DMS 273 (cell line): Measurements from ENCODE around the gene MMP8.

ENCODE experiments used
- DNase-seq: peaks from one replicate; lab custom pipeline; 2025; ENCODE audit not compliant: unreplicated experiment; lab: John Stamatoyannopoulos, UW

The MMP8 gene

GRCh38 chr11:102727890-102728289 is 3.1 kb upstream of the MMP8 start:
- DNase-seq: no peak

DNA sequence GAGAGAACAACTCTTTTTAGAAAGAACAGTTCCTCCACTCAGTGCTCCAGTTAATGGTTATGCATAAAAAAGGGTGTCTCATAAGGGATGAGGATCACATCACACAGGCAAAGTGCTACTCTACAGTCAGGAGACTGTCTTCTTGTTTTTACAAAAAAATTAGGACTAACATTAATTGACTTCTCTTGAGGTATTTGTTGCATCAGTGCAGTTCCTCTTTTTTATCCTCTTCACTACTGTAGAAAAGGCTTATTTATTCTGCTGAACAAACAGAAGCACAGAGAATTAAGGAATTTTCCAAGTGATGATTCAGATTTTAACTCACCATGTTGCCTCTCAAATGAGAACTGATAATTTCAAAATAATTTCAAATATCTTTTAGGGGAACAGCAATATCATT is 1.9 kb downstream of the MMP8 start:
- DNase-seq: no peak

GRCh38 chr11:102719620-102720277 is 5.0 kb downstream of the MMP8 start:
- DNase-seq: no peak

GRCh38 chr11:102717280-102717679 is 7.5 kb downstream of the MMP8 start:
- DNase-seq: no peak

DNA sequence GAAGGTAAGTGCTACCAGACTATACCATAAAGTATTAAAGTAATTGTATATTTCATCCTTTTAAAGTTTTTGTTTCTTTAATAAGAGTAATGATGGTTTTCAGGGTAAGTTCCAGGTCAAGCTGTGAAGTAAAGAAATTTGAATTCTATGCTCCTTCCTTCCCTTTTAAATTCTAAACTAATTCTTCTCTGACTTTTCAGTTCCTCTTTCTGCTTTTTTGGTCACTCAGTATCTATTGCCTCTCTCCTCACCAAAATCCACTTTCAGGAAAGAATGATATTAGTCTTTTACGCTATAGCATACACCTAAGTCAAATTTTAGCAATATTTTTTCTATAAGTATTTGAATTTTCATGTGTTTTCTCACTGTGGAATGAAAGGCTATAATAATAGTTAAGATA is 8.2 kb downstream of the MMP8 start:
- DNase-seq: no peak

DNA sequence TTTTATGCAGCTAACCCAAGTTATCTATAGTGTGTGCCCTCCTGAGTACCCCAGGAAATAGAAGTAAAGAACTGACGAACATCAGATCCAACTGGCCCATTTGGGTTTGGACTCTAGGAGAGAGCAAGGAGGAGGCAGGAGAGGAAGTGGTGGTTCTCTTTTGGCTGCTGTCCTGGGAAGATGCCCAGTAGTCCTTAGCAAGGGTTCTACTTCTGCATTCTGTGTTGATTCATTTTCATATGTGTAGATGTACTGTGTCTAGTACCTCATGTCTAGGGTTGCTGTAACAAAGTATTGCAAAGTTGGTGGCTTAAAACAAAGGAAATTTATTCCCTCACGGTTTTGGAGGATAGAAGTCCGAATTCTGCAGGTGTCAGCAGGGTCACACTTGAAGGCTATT is 12.6 kb downstream of the MMP8 start:
- no peak for DNase-seq

DNA sequence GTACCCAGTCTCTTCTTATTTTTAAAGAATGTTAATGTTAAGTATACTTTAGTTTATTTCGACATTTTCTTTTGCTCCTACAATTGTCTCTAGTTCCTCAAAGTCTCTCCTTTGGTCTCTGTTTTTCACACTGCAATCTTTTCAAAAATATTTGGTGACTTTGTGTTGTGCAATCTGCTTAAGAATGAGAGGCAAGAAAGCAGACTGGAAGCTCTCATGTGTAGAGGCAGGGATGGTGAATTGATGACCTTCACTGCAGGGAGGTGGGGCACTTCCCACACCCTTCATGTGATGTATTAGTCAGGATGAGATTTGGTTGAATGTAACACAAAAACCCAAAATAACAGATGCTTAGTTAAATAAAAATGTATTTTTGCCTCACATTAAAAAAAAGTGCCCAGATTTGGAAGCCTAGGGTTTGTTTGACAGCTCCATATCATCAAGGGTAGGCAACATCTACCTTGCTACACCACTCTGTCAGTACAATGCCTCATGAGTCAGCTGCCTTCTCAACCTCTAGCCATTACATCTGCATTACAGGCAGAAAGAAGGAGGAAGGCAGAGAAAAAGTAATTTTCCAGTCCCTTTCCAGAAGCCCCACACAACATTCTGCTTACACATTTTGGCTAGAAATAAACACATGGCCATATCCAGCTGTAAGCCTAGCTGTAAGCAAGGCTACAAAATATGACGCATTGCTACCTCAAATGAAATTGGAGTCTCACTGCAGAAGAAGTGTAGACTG is 15.4 kb downstream of the MMP8 start:
- DNase-seq: no peak

- no peak for DNase-seq
Observed at GRCh38 chr11:102708654-102709053, 16.1 kb downstream of the MMP8 start.

DNA sequence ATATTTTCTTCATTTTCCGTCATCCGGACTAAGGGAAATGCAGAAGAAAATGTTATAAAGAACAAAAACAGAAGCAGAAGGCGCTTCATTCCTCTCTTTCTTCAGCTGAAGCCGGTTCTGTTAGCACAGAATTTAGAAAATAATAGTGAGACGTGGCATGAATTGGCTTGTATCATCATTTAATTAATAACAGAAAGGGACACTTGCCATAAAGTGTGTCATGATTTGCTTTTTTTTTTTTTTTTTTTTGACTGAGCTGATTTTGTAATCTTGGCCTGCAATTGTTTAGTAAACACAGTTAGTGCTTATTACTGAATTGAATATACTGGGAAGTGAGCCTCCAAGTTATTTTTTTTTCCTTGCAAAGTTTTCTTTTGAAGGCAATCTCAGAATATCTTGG is 19.1 kb downstream of the MMP8 start, which contains the start of gene MMP27:
Gene MMP27, minus strand, starts transcription at position 144 of the 400 bp plus-strand sequence. Its CDS starts 55 bp downstream, at position 89.
- no peak for DNase-seq

DNA sequence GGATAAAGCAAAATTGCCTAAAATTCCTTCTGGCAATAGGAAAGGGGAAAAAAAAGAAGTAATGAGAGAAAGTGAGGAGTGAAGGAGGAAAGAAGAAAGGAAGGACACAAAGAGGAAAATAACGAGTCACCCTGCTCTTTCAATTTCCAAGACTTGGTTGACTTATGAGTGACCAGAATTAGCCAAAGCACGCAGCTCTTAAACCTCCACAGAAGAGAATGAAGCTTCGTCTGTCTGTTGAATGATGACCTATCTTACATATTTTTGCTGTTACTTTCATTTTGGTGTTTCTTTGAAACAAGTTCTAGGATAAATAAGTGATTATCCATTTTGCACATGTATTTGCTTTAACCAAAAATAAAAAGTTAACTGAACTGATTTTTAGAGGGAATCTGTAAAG is 19.9 kb downstream of the MMP8 start:
- DNase-seq: no peak

- DNase-seq: no peak
Observed at GRCh38 chr11:102703826-102704493, 20.8 kb downstream of the MMP8 start.

- DNase-seq: no peak
Observed at GRCh38 chr11:102695201-102695600, 29.6 kb downstream of the MMP8 start.

DNA sequence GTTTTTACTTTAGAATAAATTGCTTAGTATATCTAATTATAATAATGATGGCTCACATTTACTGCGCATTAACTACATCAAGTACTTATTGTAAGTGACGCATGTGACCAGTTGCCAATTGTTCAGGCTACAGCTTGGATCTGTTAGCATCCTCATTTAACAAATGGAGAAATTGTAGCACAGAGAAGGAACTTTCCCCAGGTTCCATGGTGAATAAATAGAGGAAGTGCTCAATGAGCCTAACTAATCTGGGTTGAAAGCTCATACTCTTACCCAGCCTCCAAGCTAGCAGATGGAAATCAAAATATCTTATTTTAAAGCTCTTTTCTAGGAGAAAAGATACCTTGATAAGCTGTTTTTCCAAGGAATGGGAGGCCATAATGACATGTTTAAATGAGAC is 39.0 kb downstream of the MMP8 start:
- no peak for DNase-seq

GRCh38 chr11:102685338-102685737 is 39.4 kb downstream of the MMP8 start:
- no peak for DNase-seq

DNA sequence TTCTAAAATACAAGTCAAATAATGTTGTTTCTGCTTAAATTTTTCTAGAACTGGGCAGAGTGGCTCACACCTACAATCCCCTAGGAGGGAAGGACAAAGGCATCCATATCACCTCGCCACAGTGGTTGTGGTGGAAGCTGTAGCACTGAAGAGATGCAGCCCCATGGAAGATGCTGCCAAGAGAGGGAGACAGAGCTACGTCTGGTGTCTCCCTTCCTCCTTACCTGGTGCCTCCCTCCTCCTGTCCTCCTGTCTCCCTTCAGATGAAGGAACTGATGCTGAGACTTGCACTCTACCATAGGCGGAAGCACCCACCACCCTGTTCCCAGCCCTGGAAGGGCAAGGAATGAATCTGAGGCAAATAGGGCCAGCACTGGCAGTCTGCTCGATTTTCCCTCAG is 41.5 kb downstream of the MMP8 start:
- no peak for DNase-seq

DNA sequence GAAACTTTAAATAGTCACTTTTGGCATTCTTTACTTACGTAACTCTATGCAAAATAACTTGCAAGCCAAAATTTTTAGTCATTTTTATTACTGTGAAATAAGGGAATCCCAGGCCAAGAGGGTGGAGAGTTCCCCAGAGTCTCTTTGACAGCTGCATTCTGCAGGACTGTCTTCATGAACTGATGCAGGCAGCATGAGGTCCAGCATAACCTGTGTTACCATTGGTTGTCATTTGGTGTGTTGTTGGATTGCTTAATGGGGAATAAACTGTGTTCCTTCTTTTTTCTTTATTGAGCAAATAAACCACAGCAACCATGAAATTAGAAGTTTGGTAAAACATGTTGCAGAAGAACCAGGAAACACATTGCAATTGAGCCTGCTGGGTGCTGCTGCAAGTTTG is 43.8 kb downstream of the MMP8 start:
- no peak for DNase-seq

DNA sequence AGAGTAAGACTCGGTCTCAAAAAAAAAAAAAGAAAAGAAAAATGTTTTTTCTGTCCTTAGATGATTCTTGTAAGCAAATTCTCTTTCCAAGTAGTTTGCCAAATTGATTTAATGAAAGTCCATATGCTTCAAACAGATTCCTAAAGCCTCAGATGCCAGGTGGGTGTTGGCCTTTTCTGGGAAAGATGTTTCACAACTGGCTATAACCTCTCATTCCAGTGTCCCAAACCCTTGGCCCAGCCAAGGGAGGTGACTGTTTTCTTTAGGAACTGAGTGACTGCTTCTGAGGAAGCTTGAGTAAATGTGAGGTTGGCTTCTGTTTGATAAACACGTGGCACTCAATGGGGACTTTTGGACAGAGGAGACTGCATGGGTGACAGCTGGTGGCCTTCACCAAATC is 46.7 kb downstream of the MMP8 start:
- no peak for DNase-seq

DNA sequence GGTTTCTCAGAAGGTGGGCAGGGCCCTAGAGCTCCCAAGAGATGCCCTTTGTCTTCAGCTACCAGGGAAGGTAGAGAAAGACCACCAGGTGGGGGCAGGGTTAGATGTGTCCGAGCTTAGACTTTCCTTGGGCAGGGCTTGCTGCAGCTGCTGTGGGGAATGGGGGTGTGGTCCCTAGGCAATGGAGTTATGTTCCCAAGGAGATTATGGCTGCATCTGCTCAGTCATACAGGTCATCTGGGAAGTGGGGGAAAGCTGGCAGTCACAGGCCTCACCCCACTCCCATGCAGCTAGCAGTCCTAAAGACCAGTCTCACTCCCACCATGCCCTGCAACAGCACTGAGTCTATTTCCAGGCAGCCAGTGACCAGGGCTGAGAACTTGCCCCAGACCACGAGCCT is 48.7 kb downstream of the MMP8 start:
- DNase-seq: no peak

DNA sequence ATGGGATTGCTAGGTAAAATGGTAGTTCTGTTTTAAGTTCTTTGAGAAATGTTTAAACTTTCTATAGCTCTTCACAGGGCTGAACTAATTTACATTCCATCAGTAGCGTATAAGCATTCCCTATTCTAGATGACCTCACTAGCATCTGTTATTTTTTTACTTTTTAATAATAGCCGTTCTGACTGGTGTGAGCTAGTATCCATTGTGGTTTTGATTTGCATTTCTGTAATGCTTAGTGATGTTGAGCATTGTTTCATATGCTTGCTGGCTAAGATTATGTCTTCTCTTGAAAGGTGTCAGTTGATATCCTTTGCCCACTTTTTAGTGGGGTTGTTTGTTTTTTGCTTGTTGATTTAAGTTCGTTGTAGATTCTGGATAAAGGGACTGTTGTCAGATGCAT is 55.1 kb downstream of the MMP8 start:
- no peak for DNase-seq

DNA sequence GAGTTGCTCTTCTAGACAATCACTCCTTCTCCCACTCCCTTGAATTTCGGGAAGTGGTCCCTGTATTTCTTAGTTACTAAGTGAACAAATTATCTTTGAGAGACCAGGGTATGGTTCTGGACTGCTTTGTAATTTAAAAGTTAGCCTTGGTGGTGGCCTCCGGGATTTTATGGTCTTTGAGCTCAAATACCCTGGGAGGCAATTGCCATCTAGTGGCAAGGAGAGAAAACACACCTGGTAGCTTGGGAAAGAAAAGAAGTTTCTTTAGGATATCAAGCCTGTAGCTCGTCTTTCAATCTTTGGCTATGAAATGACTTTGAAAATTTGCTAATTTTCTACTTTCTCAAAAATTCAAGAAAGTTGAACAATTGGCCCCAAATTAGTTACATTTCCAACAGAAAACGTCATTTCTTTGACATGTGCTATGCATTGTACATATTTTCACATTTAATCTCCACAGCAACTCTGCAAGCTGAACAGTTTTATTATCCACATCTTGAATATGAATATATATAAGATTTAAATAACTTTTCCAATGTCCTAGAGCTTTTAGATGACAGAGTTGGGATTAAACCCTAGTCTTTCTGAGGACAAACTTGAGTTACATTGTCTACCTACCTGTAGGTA is 58.3 kb downstream of the MMP8 start:
- DNase-seq: peak; percentile 31

DNA sequence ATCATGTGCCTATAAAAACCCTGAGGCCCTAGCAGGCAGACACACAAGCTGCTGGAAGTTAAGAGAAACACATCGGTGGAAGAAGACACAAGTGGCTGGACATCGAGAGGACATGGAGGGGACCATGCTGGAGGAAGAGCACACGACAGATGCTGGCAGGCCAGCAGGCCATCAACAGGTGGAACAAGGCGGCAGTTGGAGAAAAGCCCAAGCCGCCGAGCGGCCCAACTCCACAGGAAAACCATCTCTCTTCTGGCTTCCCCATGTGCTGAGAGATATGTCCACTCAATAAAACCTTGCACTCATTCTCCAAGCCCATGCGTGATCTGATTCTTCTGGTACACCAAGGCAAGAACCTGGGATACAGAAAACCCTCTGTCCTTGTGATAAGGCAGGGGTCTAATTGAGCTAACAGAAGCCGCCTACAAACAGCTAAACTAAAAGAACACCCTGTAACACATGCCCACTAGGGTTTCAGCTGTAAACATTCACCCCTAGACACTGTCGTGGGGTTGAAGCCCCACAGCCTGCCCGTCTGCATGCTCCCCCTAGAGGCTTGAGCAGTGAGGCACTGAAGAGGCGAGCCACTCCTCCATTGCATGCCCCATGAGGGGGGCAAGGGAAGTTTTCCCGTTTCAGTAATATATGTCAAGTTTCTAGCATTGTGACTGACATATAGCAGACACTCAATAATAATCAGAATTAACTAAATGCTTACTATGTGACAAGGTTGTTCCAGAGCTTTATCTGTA is 60.6 kb downstream of the MMP8 start:
- DNase-seq: peak; percentile 4
